GM23338 (cell line): ENCODE data around the gene FGF1. TPM values are rescaled to one million over a fixed set of nuclear protein-coding genes. Genes with fewer than 3 reads are reported as not detected.
"Not testable (repeated sequence)": the region's sequence is repeated elsewhere in the genome, so short reads cannot be mapped to it uniquely, and the experiment has no call there.

Experiments used
- ATAC-seq: fragments of 200-7000 bp; cut with Tn5 transposase; 3 replicates; pipeline ENCODE4 v1.9.1; 2020
- DNase-seq: peaks from one replicate; pipeline ENCODE4 v3.0.0-alpha.2; 2015; ENCODE audit warnings: low spot score
- H2AFZ ChIP-seq: fragments of 200-600 bp; sonication (generic); 2 replicates; pipeline ENCODE4 v1.8.0; 2016; ENCODE audit warnings: antibody characterized with exemption, mild to moderate bottlenecking, moderate library complexity
- H3F3A ChIP-seq: fragments of 200-600 bp; sonication (generic); replicated peaks from 2 replicates; pipeline ENCODE4 v1.8.0; 2017; ENCODE audit warnings: antibody characterized with exemption, mixed run types, low read depth
- H3K27ac ChIP-seq: fragments of 200-600 bp; sonication (generic); 2 replicates; pipeline ENCODE4 v1.6.1; 2016; ENCODE audit warnings: low read depth
- H3K27me3 ChIP-seq: fragments of 200-600 bp; sonication (generic); 2 replicates; pipeline ENCODE4 v1.8.0; 2016; ENCODE audit warnings: mild to moderate bottlenecking, mixed run types, moderate library complexity; ENCODE audit not compliant: insufficient read depth
- H3K36me3 ChIP-seq: fragments of 200-600 bp; sonication (generic); 2 replicates; pipeline ENCODE4 v1.8.0; 2016; ENCODE audit warnings: mild to moderate bottlenecking; ENCODE audit not compliant: insufficient read depth
- H3K4me1 ChIP-seq: fragments of 200-600 bp; sonication (generic); 2 replicates; pipeline ENCODE4 v1.8.0; 2016; ENCODE audit warnings: mild to moderate bottlenecking, moderate library complexity; ENCODE audit not compliant: insufficient read depth
- H3K4me2 ChIP-seq: fragments of 200-600 bp; sonication (generic); 2 replicates; pipeline ENCODE4 v1.7.1; 2017; ENCODE audit warnings: mixed run types
- H3K4me3 ChIP-seq: fragments of 200-600 bp; sonication (generic); 2 replicates; pipeline ENCODE4 v1.6.1; 2016; ENCODE audit warnings: mixed run types
- H3K79me2 ChIP-seq: fragments of 200-600 bp; sonication (generic); replicated peaks from 2 replicates; pipeline ENCODE4 v1.8.0; 2017; ENCODE audit warnings: mild to moderate bottlenecking; ENCODE audit not compliant: insufficient read depth
- H3K9me2 ChIP-seq: fragments of 200-600 bp; sonication (generic); 2 replicates; pipeline ENCODE4 v1.8.0; 2017; ENCODE audit not compliant: insufficient read depth
- H4K20me1 ChIP-seq: fragments of 200-600 bp; sonication (generic); replicated peaks from 2 replicates; pipeline ENCODE4 v1.8.0; 2017; ENCODE audit warnings: mild to moderate bottlenecking; ENCODE audit not compliant: insufficient read depth
- H3K27ac Mint-ChIP-seq: 2 replicates; pipeline ENCODE4 v1.8.0; 2020; ENCODE audit warnings: inconsistent platforms, mild to moderate bottlenecking, moderate library complexity, mixed read lengths
- H3K27me3 Mint-ChIP-seq: 3 replicates; pipeline ENCODE4 v1.8.0; 2022; ENCODE audit warnings: low read depth, mild to moderate bottlenecking, moderate library complexity, mixed read lengths, inconsistent platforms; ENCODE audit not compliant: insufficient read depth, poor library complexity
- H3K36me3 Mint-ChIP-seq: 3 replicates; pipeline ENCODE4 v1.8.0; 2021; ENCODE audit warnings: low read depth, mild to moderate bottlenecking, inconsistent platforms, moderate library complexity, mixed read lengths
- H3K4me1 Mint-ChIP-seq: 3 replicates; pipeline ENCODE4 v1.8.0; 2020; ENCODE audit warnings: mild to moderate bottlenecking, inconsistent platforms, mixed read lengths
- H3K4me3 Mint-ChIP-seq: 3 replicates; pipeline ENCODE4 v1.8.0; 2021; ENCODE audit warnings: moderate library complexity, mild to moderate bottlenecking, inconsistent platforms, mixed read lengths
- H3K9me3 Mint-ChIP-seq: 3 replicates; pipeline ENCODE4 v1.8.0; 2020; ENCODE audit warnings: moderate library complexity, mild to moderate bottlenecking, inconsistent platforms, mixed read lengths
- CREB1 ChIP-seq: fragments of 250-450 bp; sonication (Bioruptor Pico); IDR thresholded peaks from 2 replicates; pipeline ENCODE4 v1.5.0; 2020; ENCODE audit warnings: low read depth, mild to moderate bottlenecking, moderate library complexity
- EZH2 ChIP-seq: fragments of 200-600 bp; sonication (generic); IDR thresholded peaks from one replicate; pipeline ENCODE4 v1.8.0; 2017; ENCODE audit warnings: antibody characterized with exemption, mild to moderate bottlenecking, low read depth; ENCODE audit not compliant: unreplicated experiment
- JUNB ChIP-seq: IDR thresholded peaks from one replicate; pipeline ENCODE4 v1.6.1; 2016; ENCODE audit warnings: antibody characterized with exemption; ENCODE audit not compliant: unreplicated experiment
- ZNF114 ChIP-seq: fragments of 250-450 bp; sonication (Bioruptor Pico); IDR thresholded peaks from 2 replicates; pipeline ENCODE4 v1.5.0; 2020; ENCODE audit warnings: mild to moderate bottlenecking, moderate library complexity
- polyA plus RNA-seq: library from polyadenylated mRNA; unstranded; fragments of >200 nt; fragmentation: Nextera tagmentation; extraction: Ambion mirVana; gene quantifications from 2 replicates; pipeline ENCODE4 v1.2.1, GENCODE V29; 2016
- total RNA-seq: library from RNA; depleted of rRNA; stranded (reverse); fragments of >200 nt; shearing (Covaris generic); gene quantifications from 2 replicates; pipeline ENCODE4 v1.2.3, GENCODE V29; 2014
- TF ChIP-seq, protein P1 (sequence below): IDR thresholded peaks from 2 replicates; pipeline ENCODE4 v1.6.1; 2016; ENCODE audit warnings: antibody characterized with exemption
- TF ChIP-seq, protein P2 (sequence below): fragments of 250-450 bp; sonication (Bioruptor Pico); IDR thresholded peaks from 2 replicates; pipeline ENCODE4 v1.5.0; 2020; ENCODE audit warnings: mild to moderate bottlenecking, moderate library complexity
- TF ChIP-seq, protein P3 (sequence below), 2 experiments: fragments of 200-600 bp in 1 of 2; sonication (generic) in 1 of 2; conservative IDR thresholded peaks; 2 replicates each; pipeline versions ENCODE4 v1.5.1 to v1.6.1; 2016 to 2017; ENCODE audit warnings: antibody characterized with exemption in 2 of 2, low read depth in 2 of 2, mild to moderate bottlenecking in 2 of 2, moderate library complexity in 1 of 2

The FGF1 gene
- total and polyA plus RNA-seq, 2 experiments from 2014 or later, result 0.21 to 0.34 TPM

DNA sequence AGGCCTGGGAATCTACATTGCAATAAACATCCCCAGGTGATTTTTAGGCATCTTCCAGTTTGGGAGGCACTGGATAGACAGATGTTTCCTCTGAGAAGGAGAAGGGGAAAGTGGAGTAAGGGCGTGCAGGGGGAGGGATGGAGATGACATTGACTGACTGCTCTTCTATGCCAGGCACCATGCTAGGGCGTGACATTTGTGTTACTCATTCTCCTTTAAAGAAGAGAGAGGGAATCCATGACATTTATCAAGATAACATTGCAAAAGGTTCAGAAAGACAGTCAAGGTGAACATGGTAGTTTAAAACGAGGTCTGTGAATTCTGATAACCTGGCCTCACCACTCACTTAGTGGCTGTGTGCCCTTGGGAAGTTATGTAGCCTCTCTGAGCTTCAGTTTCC, 35.8 kb downstream of the FGF1 start:
- no peaks in the 10 kb centered on the region for H3K27me3 ChIP-seq
- H3K27me3 Mint-ChIP-seq, result peaks cover 5% of the 10 kb centered on the region
- H3K36me3 ChIP-seq, result no peaks in the 10 kb centered on the region
- H3K9me2 ChIP-seq, result no peaks in the 10 kb centered on the region
- H3F3A ChIP-seq, result no peaks in the 10 kb centered on the region
- H3K4me3 ChIP-seq, result no peak overlapping the region
- DNase-seq (no peak), ATAC-seq (no peak)
- H3K9me3 Mint-ChIP-seq, result no peaks in the 10 kb centered on the region
- no peak overlapping the region for H3K27ac ChIP-seq
- TF ChIP-seq, protein P1, sequence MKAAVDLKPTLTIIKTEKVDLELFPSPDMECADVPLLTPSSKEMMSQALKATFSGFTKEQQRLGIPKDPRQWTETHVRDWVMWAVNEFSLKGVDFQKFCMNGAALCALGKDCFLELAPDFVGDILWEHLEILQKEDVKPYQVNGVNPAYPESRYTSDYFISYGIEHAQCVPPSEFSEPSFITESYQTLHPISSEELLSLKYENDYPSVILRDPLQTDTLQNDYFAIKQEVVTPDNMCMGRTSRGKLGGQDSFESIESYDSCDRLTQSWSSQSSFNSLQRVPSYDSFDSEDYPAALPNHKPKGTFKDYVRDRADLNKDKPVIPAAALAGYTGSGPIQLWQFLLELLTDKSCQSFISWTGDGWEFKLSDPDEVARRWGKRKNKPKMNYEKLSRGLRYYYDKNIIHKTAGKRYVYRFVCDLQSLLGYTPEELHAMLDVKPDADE, result no peak
- TF ChIP-seq ZNF114, result no peak
- TF ChIP-seq JUNB, result no peak
- TF ChIP-seq EZH2, result no peak
- TF ChIP-seq, protein P2, sequence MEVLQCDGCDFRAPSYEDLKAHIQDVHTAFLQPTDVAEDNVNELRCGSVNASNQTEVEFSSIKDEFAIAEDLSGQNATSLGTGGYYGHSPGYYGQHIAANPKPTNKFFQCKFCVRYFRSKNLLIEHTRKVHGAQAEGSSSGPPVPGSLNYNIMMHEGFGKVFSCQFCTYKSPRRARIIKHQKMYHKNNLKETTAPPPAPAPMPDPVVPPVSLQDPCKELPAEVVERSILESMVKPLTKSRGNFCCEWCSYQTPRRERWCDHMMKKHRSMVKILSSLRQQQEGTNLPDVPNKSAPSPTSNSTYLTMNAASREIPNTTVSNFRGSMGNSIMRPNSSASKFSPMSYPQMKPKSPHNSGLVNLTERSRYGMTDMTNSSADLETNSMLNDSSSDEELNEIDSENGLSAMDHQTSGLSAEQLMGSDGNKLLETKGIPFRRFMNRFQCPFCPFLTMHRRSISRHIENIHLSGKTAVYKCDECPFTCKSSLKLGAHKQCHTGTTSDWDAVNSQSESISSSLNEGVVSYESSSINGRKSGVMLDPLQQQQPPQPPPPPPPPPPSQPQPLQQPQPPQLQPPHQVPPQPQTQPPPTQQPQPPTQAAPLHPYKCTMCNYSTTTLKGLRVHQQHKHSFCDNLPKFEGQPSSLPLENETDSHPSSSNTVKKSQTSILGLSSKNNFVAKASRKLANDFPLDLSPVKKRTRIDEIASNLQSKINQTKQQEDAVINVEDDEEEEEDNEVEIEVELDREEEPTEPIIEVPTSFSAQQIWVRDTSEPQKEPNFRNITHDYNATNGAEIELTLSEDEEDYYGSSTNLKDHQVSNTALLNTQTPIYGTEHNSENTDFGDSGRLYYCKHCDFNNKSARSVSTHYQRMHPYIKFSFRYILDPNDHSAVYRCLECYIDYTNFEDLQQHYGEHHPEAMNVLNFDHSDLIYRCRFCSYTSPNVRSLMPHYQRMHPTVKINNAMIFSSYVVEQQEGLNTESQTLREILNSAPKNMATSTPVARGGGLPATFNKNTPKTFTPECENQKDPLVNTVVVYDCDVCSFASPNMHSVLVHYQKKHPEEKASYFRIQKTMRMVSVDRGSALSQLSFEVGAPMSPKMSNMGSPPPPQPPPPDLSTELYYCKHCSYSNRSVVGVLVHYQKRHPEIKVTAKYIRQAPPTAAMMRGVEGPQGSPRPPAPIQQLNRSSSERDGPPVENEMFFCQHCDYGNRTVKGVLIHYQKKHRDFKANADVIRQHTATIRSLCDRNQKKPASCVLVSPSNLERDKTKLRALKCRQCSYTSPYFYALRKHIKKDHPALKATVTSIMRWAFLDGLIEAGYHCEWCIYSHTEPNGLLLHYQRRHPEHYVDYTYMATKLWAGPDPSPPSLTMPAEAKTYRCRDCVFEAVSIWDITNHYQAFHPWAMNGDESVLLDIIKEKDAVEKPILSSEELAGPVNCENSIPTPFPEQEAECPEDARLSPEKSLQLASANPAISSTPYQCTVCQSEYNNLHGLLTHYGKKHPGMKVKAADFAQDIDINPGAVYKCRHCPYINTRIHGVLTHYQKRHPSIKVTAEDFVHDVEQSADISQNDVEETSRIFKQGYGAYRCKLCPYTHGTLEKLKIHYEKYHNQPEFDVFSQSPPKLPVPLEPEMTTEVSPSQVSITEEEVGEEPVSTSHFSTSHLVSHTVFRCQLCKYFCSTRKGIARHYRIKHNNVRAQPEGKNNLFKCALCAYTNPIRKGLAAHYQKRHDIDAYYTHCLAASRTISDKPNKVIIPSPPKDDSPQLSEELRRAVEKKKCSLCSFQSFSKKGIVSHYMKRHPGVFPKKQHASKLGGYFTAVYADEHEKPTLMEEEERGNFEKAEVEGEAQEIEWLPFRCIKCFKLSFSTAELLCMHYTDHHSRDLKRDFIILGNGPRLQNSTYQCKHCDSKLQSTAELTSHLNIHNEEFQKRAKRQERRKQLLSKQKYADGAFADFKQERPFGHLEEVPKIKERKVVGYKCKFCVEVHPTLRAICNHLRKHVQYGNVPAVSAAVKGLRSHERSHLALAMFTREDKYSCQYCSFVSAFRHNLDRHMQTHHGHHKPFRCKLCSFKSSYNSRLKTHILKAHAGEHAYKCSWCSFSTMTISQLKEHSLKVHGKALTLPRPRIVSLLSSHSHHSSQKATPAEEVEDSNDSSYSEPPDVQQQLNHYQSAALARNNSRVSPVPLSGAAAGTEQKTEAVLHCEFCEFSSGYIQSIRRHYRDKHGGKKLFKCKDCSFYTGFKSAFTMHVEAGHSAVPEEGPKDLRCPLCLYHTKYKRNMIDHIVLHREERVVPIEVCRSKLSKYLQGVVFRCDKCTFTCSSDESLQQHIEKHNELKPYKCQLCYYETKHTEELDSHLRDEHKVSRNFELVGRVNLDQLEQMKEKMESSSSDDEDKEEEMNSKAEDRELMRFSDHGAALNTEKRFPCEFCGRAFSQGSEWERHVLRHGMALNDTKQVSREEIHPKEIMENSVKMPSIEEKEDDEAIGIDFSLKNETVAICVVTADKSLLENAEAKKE (CRISPR knock-in tag), result no peak
- TF ChIP-seq, protein P3, sequence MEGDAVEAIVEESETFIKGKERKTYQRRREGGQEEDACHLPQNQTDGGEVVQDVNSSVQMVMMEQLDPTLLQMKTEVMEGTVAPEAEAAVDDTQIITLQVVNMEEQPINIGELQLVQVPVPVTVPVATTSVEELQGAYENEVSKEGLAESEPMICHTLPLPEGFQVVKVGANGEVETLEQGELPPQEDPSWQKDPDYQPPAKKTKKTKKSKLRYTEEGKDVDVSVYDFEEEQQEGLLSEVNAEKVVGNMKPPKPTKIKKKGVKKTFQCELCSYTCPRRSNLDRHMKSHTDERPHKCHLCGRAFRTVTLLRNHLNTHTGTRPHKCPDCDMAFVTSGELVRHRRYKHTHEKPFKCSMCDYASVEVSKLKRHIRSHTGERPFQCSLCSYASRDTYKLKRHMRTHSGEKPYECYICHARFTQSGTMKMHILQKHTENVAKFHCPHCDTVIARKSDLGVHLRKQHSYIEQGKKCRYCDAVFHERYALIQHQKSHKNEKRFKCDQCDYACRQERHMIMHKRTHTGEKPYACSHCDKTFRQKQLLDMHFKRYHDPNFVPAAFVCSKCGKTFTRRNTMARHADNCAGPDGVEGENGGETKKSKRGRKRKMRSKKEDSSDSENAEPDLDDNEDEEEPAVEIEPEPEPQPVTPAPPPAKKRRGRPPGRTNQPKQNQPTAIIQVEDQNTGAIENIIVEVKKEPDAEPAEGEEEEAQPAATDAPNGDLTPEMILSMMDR (conservative IDR thresholded peaks at IDR 0.05; ENCODE audit: low read depth in 2 of 2), result no peak
- no peak for TF ChIP-seq CREB1
- H2AFZ ChIP-seq, result no peak overlapping the region
- no peaks in the 10 kb centered on the region for H4K20me1 ChIP-seq
- H3K4me1 Mint-ChIP-seq, result peaks cover 3% of the 10 kb centered on the region
- no peaks in the 10 kb centered on the region for H3K4me1 ChIP-seq
- H3K4me2 ChIP-seq, result no peak overlapping the region
- H3K36me3 Mint-ChIP-seq, result no peaks in the 10 kb centered on the region; the same call in 2 of the 3 replicates
- H3K79me2 ChIP-seq, result no peaks in the 10 kb centered on the region
- H3K4me3 Mint-ChIP-seq, result no peak overlapping the region
- no peak overlapping the region for H3K27ac Mint-ChIP-seq

DNA sequence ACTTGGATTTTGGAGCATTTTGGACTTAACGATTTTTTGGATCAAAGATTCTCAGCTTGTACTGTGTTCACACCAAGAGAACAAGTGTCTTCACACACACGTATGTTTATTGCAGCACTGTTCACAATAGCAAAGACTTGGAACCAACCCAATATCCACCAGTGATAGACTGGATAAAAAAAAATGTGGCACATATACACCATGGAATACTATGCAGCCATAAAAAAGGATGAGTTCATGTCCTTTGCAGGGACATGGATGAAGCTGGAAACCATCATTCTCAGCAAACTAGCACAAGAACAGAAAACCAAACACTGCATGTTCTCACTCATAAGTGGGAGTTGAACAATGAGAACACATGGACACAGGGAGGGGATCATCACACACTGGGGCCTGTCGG, 37.8 kb downstream of the FGF1 start:
- H3K27ac Mint-ChIP-seq, H3K4me2 ChIP-seq, H3K9me3 Mint-ChIP-seq, H3K27me3 Mint-ChIP-seq, H3K4me1 ChIP-seq, H3K36me3 Mint-ChIP-seq, H3K79me2 ChIP-seq, H3F3A ChIP-seq, H3K4me3 ChIP-seq, H3K36me3 ChIP-seq, DNase-seq, H3K9me2 ChIP-seq, H2AFZ ChIP-seq, H3K4me3 Mint-ChIP-seq, H3K27me3 ChIP-seq, ATAC-seq, H3K27ac ChIP-seq, H4K20me1 ChIP-seq: not testable (repeated sequence)
- peaks cover 16% of the 10 kb centered on the region for H3K4me1 Mint-ChIP-seq
